Esophagus muscularis mucosa (tissue), 4 donors: ENCODE results near the gene SLC10A7. TPM values are rescaled to one million over a fixed set of nuclear protein-coding genes. Genes with fewer than 3 reads are reported as not detected.

Source experiments
- DNase-seq: peaks from one replicate; pipeline ENCODE4 v3.0.0-alpha.2; 2017; ENCODE audit errors: extremely low spot score
- H3K27ac ChIP-seq, 4 donors: fragments of 200-600 bp; sonication (generic); replicated peaks in 1 of 4; 1 replicate in 3 of 4; 2 replicates in 1 of 4; pipeline ENCODE4 v1.5.1; 2016 to 2019; ENCODE audit warnings: mild to moderate bottlenecking in 1 of 4
- H3K27me3 ChIP-seq, 4 donors: fragments of 200-600 bp; sonication (generic); one replicate each; pipeline versions ENCODE4 v1.5.1 to v1.6.0; 2016 to 2019
- H3K36me3 ChIP-seq, 4 donors: fragments of 200-600 bp; sonication (generic); one replicate each; pipeline ENCODE4 v1.5.1; 2016 to 2019
- H3K4me1 ChIP-seq, 4 donors: fragments of 200-600 bp; sonication (generic); one replicate each; pipeline ENCODE4 v1.5.1; 2016 to 2019
- H3K4me3 ChIP-seq, 4 donors: fragments of 200-600 bp; sonication (generic); 1 replicate in 2 of 4; 2 replicates in 2 of 4; pipeline ENCODE4 v1.5.1; 2016 to 2019; ENCODE audit warnings: mild to moderate bottlenecking in 4 of 4, moderate library complexity in 1 of 4
- H3K9me3 ChIP-seq, 4 donors: fragments of 200-600 bp; sonication (generic); 1 replicate in 3 of 4; 2 replicates in 1 of 4; pipeline ENCODE4 v1.5.1; 2016 to 2019
- EP300 ChIP-seq: sonication (generic); formaldehyde crosslinking; IDR thresholded peaks from one replicate; pipeline ENCODE4 v1.6.1; 2017; ENCODE audit warnings: antibody characterized with exemption
- POLR2A ChIP-seq: fragments of 450-650 bp; IDR thresholded peaks from one replicate; pipeline ENCODE4 v1.6.1; 2017; ENCODE audit warnings: antibody characterized with exemption, moderate library complexity, mild to moderate bottlenecking, low read depth
- POLR2AphosphoS5 ChIP-seq, 2 donors: sonication (generic); formaldehyde crosslinking; IDR thresholded peaks; one replicate each; pipeline ENCODE4 v1.6.1; 2017; ENCODE audit warnings: antibody characterized with exemption in 2 of 2
- WGBS: methylation state at CpG from one replicate; pipeline ENCODE4 v1.1.5; 2018; 5-methylcytosine and 5-hydroxymethylcytosine counted together
- intact Hi-C: fragments of 100-400 bp; cut with DNase I; formaldehyde crosslinking; loops from one replicate; pipeline ENCODE4 v1.15.1; 2023
- total RNA-seq, 4 donors: library from RNA; depleted of rRNA; stranded (reverse); fragments of >200 nt; gene quantifications; one replicate each; pipeline versions ENCODE4 v1.1.0 to v1.2.1, GENCODE V29; 2016
- TF ChIP-seq, protein P1 (sequence below), 3 experiments: fragments of 200-600 bp in 2 of 3; fragments of 450-650 bp in 1 of 3; sonication (generic) in 2 of 3; IDR thresholded peaks; one replicate each; pipeline ENCODE4 v1.5.1; 2017 to 2019; ENCODE audit warnings: antibody characterized with exemption in 3 of 3, mild to moderate bottlenecking in 2 of 3, moderate library complexity in 1 of 3

SLC10A7 gene
- total RNA-seq, 4 donors from 2014 or later = 3.3 to 6.2 (median 5.7) TPM

- TF ChIP-seq POLR2AphosphoS5 (IDR thresholded peaks at IDR 0.05) (no peak), POLR2A (no peak), EP300 (no peak)
- TF ChIP-seq, protein P1, sequence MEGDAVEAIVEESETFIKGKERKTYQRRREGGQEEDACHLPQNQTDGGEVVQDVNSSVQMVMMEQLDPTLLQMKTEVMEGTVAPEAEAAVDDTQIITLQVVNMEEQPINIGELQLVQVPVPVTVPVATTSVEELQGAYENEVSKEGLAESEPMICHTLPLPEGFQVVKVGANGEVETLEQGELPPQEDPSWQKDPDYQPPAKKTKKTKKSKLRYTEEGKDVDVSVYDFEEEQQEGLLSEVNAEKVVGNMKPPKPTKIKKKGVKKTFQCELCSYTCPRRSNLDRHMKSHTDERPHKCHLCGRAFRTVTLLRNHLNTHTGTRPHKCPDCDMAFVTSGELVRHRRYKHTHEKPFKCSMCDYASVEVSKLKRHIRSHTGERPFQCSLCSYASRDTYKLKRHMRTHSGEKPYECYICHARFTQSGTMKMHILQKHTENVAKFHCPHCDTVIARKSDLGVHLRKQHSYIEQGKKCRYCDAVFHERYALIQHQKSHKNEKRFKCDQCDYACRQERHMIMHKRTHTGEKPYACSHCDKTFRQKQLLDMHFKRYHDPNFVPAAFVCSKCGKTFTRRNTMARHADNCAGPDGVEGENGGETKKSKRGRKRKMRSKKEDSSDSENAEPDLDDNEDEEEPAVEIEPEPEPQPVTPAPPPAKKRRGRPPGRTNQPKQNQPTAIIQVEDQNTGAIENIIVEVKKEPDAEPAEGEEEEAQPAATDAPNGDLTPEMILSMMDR (IDR thresholded peaks at IDR 0.05) = no peak
These were observed 185.9 kb downstream of the SLC10A7 start for GRCh38 chr4:146335763-146336409.

DNA sequence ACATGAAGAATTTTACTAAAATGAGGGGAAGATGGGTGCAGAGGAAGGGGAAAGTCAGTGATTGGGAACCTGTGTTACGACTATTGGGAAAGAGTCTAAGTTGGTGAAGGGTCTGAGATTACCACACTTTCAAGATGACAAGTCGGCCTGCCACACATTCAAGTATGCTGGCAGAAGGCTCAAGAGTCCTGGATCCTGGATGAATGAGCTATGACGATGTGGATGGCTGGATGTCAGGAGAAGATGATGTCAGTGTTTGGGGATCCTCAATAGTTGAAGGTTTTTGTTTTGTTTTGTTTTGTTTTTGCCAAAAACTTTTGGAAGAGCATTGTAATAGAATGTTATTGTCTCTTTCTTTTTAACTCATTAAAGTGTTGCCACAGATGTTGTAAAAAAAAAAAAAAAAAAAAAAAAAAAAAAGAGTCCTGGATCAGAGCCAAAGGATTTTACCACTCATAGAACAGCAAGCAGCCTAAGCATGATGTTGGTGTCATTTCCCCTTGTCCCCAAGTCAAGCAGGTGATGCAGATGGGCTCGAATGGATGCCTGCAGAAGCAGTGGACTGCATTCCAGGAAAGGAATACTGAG is 186.8 kb downstream of the SLC10A7 start:
- 79% methylated on average over 4 of the region's 4 CpGs for WGBS
- no peak for DNase-seq
- peaks cover 6 to 12% (median 10%) of the 10 kb centered on the region in 4 donors for H3K4me1 ChIP-seq
- H3K4me3 ChIP-seq = no peak overlapping the region
- TF ChIP-seq, protein P1 (IDR thresholded peaks at IDR 0.05) = no peak
- TF ChIP-seq POLR2AphosphoS5 (IDR thresholded peaks at IDR 0.05) (no peak), POLR2A (no peak), EP300 (no peak)
- intact Hi-C loops = no loop called here
- no peaks in the 10 kb centered on the region for H3K9me3 ChIP-seq
- H3K36me3 ChIP-seq = no peaks in the 10 kb centered on the region
- no peaks in the 10 kb centered on the region for H3K27me3 ChIP-seq
- H3K27ac ChIP-seq = no peak overlapping the region

More at GRCh38 chr4:146335763-146336409, 185.9 kb downstream of the SLC10A7 start:
- Histone ChIP-seq H3K27me3 (no peaks in the 10 kb centered on the region), H3K4me3 (no peak overlapping the region), H3K4me1 (peaks cover 6 to 12% (median 10%) of the 10 kb centered on the region in 4 donors), H3K36me3 (no peaks in the 10 kb centered on the region), H3K9me3 (no peaks in the 10 kb centered on the region), H3K27ac (no peak overlapping the region)
- intact Hi-C loops = no loop called here
- WGBS = 80% methylated on average over 3 of the region's 3 CpGs
- no peak for DNase-seq

DNA sequence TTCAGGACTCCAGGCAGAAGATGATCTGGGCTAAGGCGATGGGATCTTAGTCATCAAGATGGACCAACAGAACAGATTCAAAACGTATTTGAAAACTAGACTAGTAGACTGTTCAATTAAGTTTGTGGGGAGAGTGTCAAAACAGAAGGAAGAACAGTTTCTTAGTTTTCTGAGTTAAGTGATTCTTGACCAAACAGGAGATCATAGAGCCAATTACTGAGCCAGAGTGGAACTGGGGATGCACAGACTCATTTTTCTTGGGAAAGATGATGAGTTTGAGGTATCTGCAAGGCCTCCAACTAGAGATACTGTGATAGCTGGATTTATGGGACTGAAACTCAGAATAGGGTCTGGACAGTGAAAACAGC is 187.9 kb downstream of the SLC10A7 start:
- no peak for TF ChIP-seq EP300
- Histone ChIP-seq H3K27ac (no peak overlapping the region), H3K27me3 (no peaks in the 10 kb centered on the region), H3K9me3 (no peaks in the 10 kb centered on the region), H3K4me1 (peaks cover 6 to 12% (median 10%) of the 10 kb centered on the region in 4 donors), H3K36me3 (no peaks in the 10 kb centered on the region), H3K4me3 (no peak overlapping the region)
- WGBS = 83% methylated on average over 2 of the region's 2 CpGs
- intact Hi-C loops = no loop called here
- DNase-seq = no peak

DNA sequence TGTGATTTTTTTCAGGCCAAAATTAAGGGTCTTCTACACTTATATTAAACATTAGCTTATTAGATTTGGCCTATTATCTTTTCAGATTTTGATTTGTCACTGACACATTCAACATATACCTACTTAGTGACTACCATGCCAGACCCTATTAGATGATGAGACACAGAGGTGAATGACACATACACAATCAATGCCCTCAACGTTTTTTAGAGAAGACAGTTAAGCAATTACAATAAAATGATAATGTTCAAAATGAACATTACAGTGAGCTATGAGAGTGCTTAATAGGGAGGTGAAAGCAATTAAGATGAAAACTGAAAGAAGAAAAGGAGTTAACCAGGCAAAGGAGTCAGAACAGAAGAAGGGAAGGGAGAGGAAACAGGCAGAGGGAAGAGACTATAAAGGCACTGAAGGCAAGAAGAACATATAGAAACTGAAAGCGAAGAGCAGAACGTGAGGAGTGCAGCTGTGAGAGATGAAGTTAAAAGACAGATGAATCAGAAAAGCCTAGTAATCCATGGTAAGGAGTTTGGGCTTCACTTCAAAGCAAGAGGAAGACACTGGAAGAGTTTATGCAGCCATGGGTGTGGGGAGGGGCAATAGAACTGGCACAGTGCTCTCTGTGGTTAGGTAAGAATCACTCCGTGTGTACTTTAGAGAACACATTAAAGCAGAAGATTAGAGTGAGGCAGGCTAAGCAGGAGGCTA is 188.4 kb downstream of the SLC10A7 start:
- 68% methylated on average over 4 of the region's 4 CpGs for WGBS
- TF ChIP-seq EP300 = no peak
- TF ChIP-seq, protein P1 (IDR thresholded peaks at IDR 0.05) = no peak
- TF ChIP-seq POLR2AphosphoS5 (IDR thresholded peaks at IDR 0.05) = no peak
- no peak for TF ChIP-seq POLR2A
- no peak overlapping the region for H3K27ac ChIP-seq
- no peak for DNase-seq
- H3K9me3 ChIP-seq = no peaks in the 10 kb centered on the region
- intact Hi-C loops = no loop called here
- H3K36me3 ChIP-seq = no peaks in the 10 kb centered on the region
- peaks cover 6 to 12% (median 10%) of the 10 kb centered on the region in 4 donors for H3K4me1 ChIP-seq
- no peak overlapping the region for H3K4me3 ChIP-seq
- H3K27me3 ChIP-seq = no peaks in the 10 kb centered on the region

DNA sequence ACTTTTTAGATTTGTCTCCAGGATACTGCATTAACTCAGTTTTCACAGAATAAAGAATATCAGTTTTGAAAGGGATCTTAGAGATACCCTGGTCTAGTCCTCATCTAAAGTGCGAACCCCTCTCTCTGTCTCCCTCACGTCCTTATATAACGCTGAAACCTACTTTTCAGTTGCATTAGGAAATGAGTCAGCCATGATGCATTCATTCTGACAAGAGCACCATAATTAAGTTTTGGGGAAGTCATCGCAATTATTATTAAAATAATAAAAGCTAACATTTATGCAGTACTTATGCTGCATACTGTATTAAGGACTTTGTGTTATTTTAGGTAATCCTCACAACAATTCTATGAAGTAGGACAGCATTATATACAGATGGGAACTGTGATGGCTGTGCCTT is 191.3 kb downstream of the SLC10A7 start:
- Histone ChIP-seq H3K36me3 (peaks cover 0 to 2% (median 0%) of the 10 kb centered on the region in 4 donors), H3K9me3 (no peaks in the 10 kb centered on the region), H3K4me3 (no peak overlapping the region), H3K4me1 (no peaks in the 10 kb centered on the region), H3K27ac (no peak overlapping the region), H3K27me3 (no peaks in the 10 kb centered on the region)
- no peak for DNase-seq
- WGBS = 74% methylated on average over 4 of the region's 4 CpGs
- TF ChIP-seq, protein P1 (IDR thresholded peaks at IDR 0.05) = no peak
- intact Hi-C loops = no loop called here
